ENCODE measurements around the gene NEUROD2.

DNA sequence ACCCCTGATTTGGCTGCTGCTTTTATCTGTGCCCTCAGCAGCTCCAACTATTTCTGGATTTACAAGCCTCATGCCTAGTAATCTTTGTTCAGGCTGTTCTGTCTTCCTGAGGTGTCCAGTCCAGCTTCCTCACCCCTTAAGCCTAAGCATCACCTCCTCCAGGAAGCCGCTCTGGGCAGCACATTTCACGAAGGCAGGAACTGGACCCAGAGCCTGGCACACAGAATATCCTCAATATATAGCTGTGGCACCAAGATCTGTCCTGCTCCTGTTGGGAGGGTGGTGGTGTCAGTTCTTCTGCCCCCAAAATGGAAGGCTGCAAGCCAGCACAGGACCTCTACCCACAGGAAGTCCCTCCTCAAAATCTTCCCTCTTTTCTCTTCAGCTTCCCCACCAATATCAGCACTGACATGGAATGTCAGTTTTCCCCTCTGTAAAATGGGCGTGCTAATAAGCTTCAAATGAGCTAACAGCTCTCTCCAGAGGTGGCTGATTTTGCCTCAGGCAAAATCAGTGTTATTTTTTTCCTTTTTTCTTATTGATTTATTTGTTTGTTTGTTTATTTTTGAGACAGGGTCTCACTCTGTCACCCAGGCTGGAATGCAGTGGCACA is 6.9 kb upstream of the NEUROD2 start:
- TF ChIP-seq, protein P1, sequence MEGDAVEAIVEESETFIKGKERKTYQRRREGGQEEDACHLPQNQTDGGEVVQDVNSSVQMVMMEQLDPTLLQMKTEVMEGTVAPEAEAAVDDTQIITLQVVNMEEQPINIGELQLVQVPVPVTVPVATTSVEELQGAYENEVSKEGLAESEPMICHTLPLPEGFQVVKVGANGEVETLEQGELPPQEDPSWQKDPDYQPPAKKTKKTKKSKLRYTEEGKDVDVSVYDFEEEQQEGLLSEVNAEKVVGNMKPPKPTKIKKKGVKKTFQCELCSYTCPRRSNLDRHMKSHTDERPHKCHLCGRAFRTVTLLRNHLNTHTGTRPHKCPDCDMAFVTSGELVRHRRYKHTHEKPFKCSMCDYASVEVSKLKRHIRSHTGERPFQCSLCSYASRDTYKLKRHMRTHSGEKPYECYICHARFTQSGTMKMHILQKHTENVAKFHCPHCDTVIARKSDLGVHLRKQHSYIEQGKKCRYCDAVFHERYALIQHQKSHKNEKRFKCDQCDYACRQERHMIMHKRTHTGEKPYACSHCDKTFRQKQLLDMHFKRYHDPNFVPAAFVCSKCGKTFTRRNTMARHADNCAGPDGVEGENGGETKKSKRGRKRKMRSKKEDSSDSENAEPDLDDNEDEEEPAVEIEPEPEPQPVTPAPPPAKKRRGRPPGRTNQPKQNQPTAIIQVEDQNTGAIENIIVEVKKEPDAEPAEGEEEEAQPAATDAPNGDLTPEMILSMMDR (IDR thresholded peaks at IDR 0.05), result no peak
- no peak for TF ChIP-seq EP300 (IDR thresholded peaks at IDR 0.05)
- TF ChIP-seq POLR2A (IDR thresholded peaks at IDR 0.05), result no peak
